HepG2 (cell line): ENCODE results near the gene C4orf17. TPM values are rescaled to one million over a fixed set of nuclear protein-coding genes. Genes with fewer than 3 reads are reported as not detected.

Source experiments
- ATAC-seq: fragments of 200-7000 bp; cut with Tn5 transposase; 3 replicates; pipeline ENCODE4 v1.9.1; 2020; ENCODE audit warnings: mild to moderate bottlenecking, moderate library complexity
- BruUV-seq: library from RNA; stranded (reverse); fragments of 400-500 nt; replicated peaks from 2 replicates; lab custom pipeline; 2021; lab: Mats Ljungman, UMichigan
- CTCF ChIA-PET: fragments of 300-600 bp; formaldehyde crosslinking; extraction: SDS; loops from one replicate; lab custom pipeline; 2021; ENCODE audit warnings: low total read pairs, inconsistent platforms, low intra/inter-chr PET ratio; lab: Yijun Ruan, JAX
- POLR2A ChIA-PET: fragments of 350-600 bp; sonication (Branson Sonifier 250); formaldehyde crosslinking; loops from one replicate; lab custom pipeline; 2020; ENCODE audit warnings: antibody characterized with exemption, inconsistent platforms; lab: Yijun Ruan, JAX
- DNase-seq: peaks from one replicate; pipeline ENCODE4 v3.0.0-alpha.2; 2015; ENCODE audit warnings: low spot score
- FAIRE-seq: peaks from 3 replicates; lab custom pipeline; 2011; peaks lifted over from hg19 to GRCh38; lab: Jason Lieb, UNC
- H2AFZ ChIP-seq: one replicate; pipeline ENCODE4 v1.6.1; 2011; ENCODE audit warnings: low read length, inconsistent platforms
- H3K27ac ChIP-seq: fragments of 300-600 bp; 3 replicates; pipeline ENCODE4 v1.8.0; 2011; ENCODE audit warnings: mixed run types, mild to moderate bottlenecking, mixed read lengths, low read length, inconsistent platforms; ENCODE audit not compliant: insufficient read depth; ENCODE audit errors: extremely low read length
- H3K27me3 ChIP-seq, 2 experiments: fragments of 200-600 bp in 1 of 2; 2 replicates in 1 of 2; 3 replicates in 1 of 2; pipeline versions ENCODE4 v1.6.0 to v1.8.0; 2011; ENCODE audit warnings: low read length in 2 of 2, mild to moderate bottlenecking in 2 of 2, moderate library complexity in 2 of 2, inconsistent platforms in 1 of 2; ENCODE audit not compliant: insufficient read depth in 2 of 2, control insufficient read depth in 1 of 2
- H3K36me3 ChIP-seq, 2 experiments: fragments of 200-600 bp in 1 of 2; replicated peaks in 1 of 2; 2 replicates in 1 of 2; 3 replicates in 1 of 2; pipeline versions ENCODE4 v1.5.1 to v1.8.0; 2011; ENCODE audit warnings: low read length in 2 of 2, inconsistent platforms in 1 of 2; ENCODE audit not compliant: insufficient read depth in 2 of 2, control insufficient read depth in 1 of 2
- H3K4me1 ChIP-seq: 2 replicates; pipeline ENCODE4 v1.5.1; 2012; ENCODE audit warnings: low read length, inconsistent platforms; ENCODE audit not compliant: insufficient read depth
- H3K4me2 ChIP-seq: 2 replicates; pipeline ENCODE4 v1.6.0; 2011; ENCODE audit warnings: low read depth, low read length, inconsistent platforms
- H3K4me3 ChIP-seq, 3 experiments: fragments of 200-600 bp in 1 of 3; sonication (generic), shearing (Covaris generic) in 1 of 3; replicated peaks in 1 of 3; 2 replicates each; pipeline ENCODE4 v1.5.1; 2011 to 2016; ENCODE audit warnings: low read length in 3 of 3, inconsistent platforms in 2 of 3, low read depth in 2 of 3, mild to moderate bottlenecking in 2 of 3, control low read depth in 1 of 3, mixed read lengths in 1 of 3; ENCODE audit not compliant: insufficient read depth in 1 of 3
- H3K79me2 ChIP-seq: one replicate; pipeline ENCODE4 v1.6.1; 2011; ENCODE audit warnings: low read length, inconsistent platforms; ENCODE audit not compliant: insufficient read depth
- H3K9ac ChIP-seq: 2 replicates; pipeline ENCODE4 v1.6.0; 2011; ENCODE audit warnings: mild to moderate bottlenecking, low read depth, low read length, inconsistent platforms; ENCODE audit not compliant: insufficient read depth
- H3K9me3 ChIP-seq: 2 replicates; pipeline ENCODE4 v1.5.1; 2012; ENCODE audit warnings: mild to moderate bottlenecking, low read length
- H4K20me1 ChIP-seq: 2 replicates; pipeline ENCODE4 v1.6.0; 2011; ENCODE audit warnings: inconsistent platforms, mild to moderate bottlenecking, low read length, moderate library complexity; ENCODE audit not compliant: insufficient read depth
- ATF7 ChIP-seq, 2 experiments: fragments of 450-650 bp in 1 of 2; sonication (generic) in 1 of 2; formaldehyde crosslinking in 1 of 2; IDR thresholded peaks; 2 replicates each; pipeline versions ENCODE4 v1.4.0 to v1.6.1; 2016 to 2020; ENCODE audit warnings: antibody characterized with exemption in 1 of 2, mild to moderate bottlenecking in 1 of 2, missing genetic modification reagents in 1 of 2
- EHMT2 ChIP-seq: fragments of 200-600 bp; sonication (generic); IDR thresholded peaks from 2 replicates; pipeline ENCODE4 v1.7.0; 2017; ENCODE audit warnings: antibody characterized with exemption, low read depth, low read length, borderline replicate concordance
- JARID2 ChIP-seq: sonication (generic); formaldehyde crosslinking; IDR thresholded peaks from 2 replicates; pipeline ENCODE4 v1.8.1; 2023; ENCODE audit warnings: missing genetic modification reagents, inconsistent platforms; ENCODE audit not compliant: insufficient replicate concordance
- PAWR ChIP-seq: sonication (generic); formaldehyde crosslinking; IDR thresholded peaks from 2 replicates; pipeline ENCODE4 v1.4.0; 2020; ENCODE audit warnings: missing genetic modification reagents, mild to moderate bottlenecking, borderline replicate concordance
- SMC3 ChIP-seq: IDR thresholded peaks from 2 replicates; pipeline ENCODE4 v1.6.1; 2011; ENCODE audit warnings: low read length, improper control_type of control experiment
- ZNF256 ChIP-seq: sonication (generic); formaldehyde crosslinking; conservative IDR thresholded peaks from 2 replicates; pipeline ENCODE4 v1.4.0; 2020; ENCODE audit warnings: missing genetic modification reagents
- ZNF777 ChIP-seq: sonication (generic); formaldehyde crosslinking; IDR thresholded peaks from 2 replicates; pipeline ENCODE4 v1.4.0; 2020; ENCODE audit warnings: missing genetic modification reagents
- ZNF839 ChIP-seq: sonication (generic); formaldehyde crosslinking; IDR thresholded peaks from 2 replicates; pipeline ENCODE4 v1.4.0; 2020; ENCODE audit warnings: missing genetic modification reagents, mild to moderate bottlenecking, borderline replicate concordance
- WGBS: methylation state at CpG from one replicate; pipeline ENCODE4 v1.1.6; 2017; ENCODE audit warnings: low lambda C conversion rate; 5-methylcytosine and 5-hydroxymethylcytosine counted together
- in situ Hi-C: cut with HindIII; loops from 2 replicates; pipeline ENCODE4 v1.10.0; 2017; ENCODE audit warnings: low pct_unique_long_range_greater_than_20kb; ENCODE audit not compliant: extremely low pct_ligation_motif_present
- intact Hi-C: fragments of 100-400 bp; cut with micrococcal nuclease; formaldehyde crosslinking; loops from one replicate; pipeline ENCODE4 v1.10.0; 2022; ENCODE audit not compliant: unreplicated experiment
- polyA plus RNA-seq, 8 experiments: library from polyadenylated mRNA; depleted of rRNA in 3 of 8; stranded (reverse) in 7 of 8; unstranded in 1 of 8; fragments of >200 nt; fragmentation: Illumina TruSeq in 4 of 8; extraction: Trizol in 4 of 8; gene quantifications; 2 replicates each; pipeline versions ENCODE4 v1.2.1 to v1.2.3, GENCODE V29; 2011 to 2016; ENCODE audit warnings: low read depth in 4 of 8, missing spikeins in 1 of 8, mixed read lengths in 1 of 8; ENCODE audit not compliant: insufficient read depth in 1 of 8
- total RNA-seq, 5 experiments: library from RNA; depleted of rRNA; stranded (reverse); fragments of >200 nt; fragmentation: Illumina TruSeq; extraction: Trizol; gene quantifications; 2 replicates each; pipeline ENCODE4 v1.2.3, GENCODE V29; 2016; ENCODE audit warnings: low read depth in 1 of 5
- TF ChIP-seq, protein P1 (sequence below): sonication (generic); formaldehyde crosslinking; conservative IDR thresholded peaks from 2 replicates; pipeline ENCODE4 v1.4.0; 2020; ENCODE audit warnings: missing genetic modification reagents

The C4orf17 gene
- total and polyA plus RNA-seq, 2 of the 13 experiments (the other 11 are each of a cell fraction or from before 2014, with no cell fraction given), result not detected

DNA sequence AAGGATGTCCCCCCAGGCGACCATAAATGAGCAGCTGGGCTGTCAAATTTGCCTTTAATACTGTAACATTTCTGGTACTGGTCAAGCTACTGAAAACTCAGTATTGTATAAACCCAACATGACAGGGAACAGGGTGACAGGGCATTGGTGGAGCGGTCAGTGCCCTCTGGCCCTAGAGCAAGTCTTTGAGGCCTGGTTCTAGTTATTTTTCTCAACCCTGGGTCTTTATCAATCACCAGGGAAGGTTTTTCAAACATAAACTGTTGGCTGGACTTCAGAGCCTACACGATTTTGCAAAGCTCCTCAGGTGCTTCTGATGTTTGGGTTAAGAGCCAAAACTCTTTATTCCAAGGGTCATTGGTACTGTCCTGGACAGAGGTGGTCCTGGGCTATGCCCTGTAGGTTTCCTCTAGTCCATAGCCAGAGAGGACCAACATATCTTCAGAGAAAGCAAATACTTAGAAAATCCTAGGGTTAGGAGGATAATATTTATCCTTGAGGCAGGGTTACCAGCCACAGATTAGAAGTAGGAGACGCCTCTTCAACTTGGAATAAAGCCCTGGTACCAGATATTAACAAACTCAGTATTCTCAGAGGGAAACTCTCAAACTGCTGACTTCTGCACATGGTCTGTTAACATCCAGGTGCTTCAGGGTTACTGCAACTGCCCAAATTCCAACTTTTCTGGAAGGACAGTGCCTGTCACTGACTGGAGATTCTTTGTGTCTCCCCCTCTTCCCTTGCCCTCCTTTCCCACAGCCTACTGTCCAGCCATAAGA, 49.0 kb upstream of the C4orf17 start:
- DNase-seq (no peak), ATAC-seq (peak; percentile 47), FAIRE-seq (no peak)
- no peak overlapping the region for H3K4me2 ChIP-seq
- ChIA-PET POLR2A (no interaction called here), CTCF (interaction anchor here (0.9 to 1.6 kb wide), 3 partner anchors 343 to 994 kb away, joined by 3 to 12 read pairs (median 5); no protein-coding TSS in a partner anchor)
- H3K9me3 ChIP-seq, result no peaks in the 10 kb centered on the region
- H3K9ac ChIP-seq, result no peak overlapping the region
- peaks cover 9% of the 10 kb centered on the region for H3K4me1 ChIP-seq
- no peak overlapping the region for H3K4me3 ChIP-seq
- in situ Hi-C loops (loop anchor here (25.0 kb wide), 1 partner anchor 1000 kb away; no protein-coding TSS in a partner anchor), intact Hi-C loops (loop anchor here (2.0 to 10.0 kb wide), 3 partner anchors 57 to 995 kb away; partner anchors contain the start of gene ADH5)
- TF ChIP-seq EHMT2 (no peak), ZNF777 (CRISPR knock-in tag) (no peak), JARID2 (CRISPR knock-in tag) (no peak), ATF7 (IDR thresholded peaks at IDR 0.05) (no peak), ATF7 (CRISPR knock-in tag; IDR thresholded peaks at IDR 0.05) (no peak), ZNF839 (CRISPR knock-in tag) (no peak), PAWR (CRISPR knock-in tag) (no peak), SMC3 (no peak), ZNF256 (no peak)
- TF ChIP-seq, protein P1, sequence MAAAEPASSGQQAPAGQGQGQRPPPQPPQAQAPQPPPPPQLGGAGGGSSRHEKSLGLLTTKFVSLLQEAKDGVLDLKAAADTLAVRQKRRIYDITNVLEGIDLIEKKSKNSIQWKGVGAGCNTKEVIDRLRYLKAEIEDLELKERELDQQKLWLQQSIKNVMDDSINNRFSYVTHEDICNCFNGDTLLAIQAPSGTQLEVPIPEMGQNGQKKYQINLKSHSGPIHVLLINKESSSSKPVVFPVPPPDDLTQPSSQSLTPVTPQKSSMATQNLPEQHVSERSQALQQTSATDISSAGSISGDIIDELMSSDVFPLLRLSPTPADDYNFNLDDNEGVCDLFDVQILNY (CRISPR knock-in tag), result no peak
- H3K27me3 ChIP-seq, result no peaks in the 10 kb centered on the region; a peak in 1 of 5 replicates
- H4K20me1 ChIP-seq, result no peaks in the 10 kb centered on the region
- H2AFZ ChIP-seq, result peak overlapping the region; percentile 47
- BruUV-seq, result no TSS peak
- H3K27ac ChIP-seq, result no peak overlapping the region
- no peaks in the 10 kb centered on the region for H3K79me2 ChIP-seq
- H3K36me3 ChIP-seq, result no peaks in the 10 kb centered on the region
- 25% methylated on average over 4 of the region's 4 CpGs for WGBS
